IPS DF 4.7 (cell line): Measurements from ENCODE around the gene SNX10.
"Not testable (repeated sequence)": the region's sequence is repeated elsewhere in the genome, so short reads cannot be mapped to it uniquely, and the experiment has no call there.

ENCODE experiments used
- DNase-seq: peaks from one replicate; pipeline ENCODE4 v3.0.0-alpha.2; 2013; ENCODE audit warnings: low spot score; ENCODE audit errors: extremely low read depth

Gene SNX10

DNA sequence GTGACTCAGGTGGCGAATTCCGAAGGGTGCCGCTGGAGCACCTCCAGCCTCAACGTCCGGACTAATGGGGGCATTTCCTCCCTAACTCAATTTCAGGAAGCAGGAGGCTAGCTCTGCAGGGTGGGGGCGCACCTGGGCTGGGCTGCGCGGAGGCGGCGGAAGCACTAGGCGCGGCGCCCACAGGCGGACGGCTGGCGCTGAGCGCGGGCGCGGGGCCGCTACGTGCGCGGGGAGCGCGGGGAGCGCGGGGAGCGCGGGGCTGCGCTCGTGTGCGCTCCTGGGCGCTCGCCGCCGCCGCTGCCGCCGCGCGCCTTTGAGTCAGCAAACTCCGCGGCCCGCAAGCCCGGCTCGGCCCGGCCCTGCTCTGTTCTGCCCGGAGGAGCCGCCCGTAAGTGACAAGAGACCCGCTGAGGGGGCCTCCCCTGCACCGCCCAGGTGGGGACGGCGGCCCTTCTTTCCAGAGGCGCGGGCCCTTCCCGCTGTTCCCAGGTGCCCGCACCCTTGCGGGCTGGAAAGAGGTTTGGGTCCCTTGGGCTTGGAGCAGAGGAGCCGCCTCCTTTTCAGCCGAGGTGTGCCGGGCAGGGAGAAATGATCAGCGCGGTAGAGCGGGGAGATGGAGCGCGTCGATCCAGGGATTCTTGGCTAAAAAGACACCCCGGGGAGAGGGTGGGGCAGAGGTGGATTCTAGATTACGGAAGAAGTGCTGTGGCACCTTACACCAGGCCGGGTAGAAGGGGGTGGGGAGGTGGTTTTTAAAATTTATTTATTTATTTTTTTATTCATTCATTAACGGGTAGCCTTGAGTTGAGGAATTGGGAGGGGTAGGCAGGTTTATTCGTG lies at the start of gene SNX10:
Gene SNX10 (plus strand): TSS at position 164 of the 840 bp plus-strand sequence. CDS start 54,581 bp downstream, outside the sequence.
- DNase-seq = no peak

GRCh38 chr7:26245150-26245549 lies 46.5 kb upstream of the SNX10 start:
- DNase-seq = no peak

DNA sequence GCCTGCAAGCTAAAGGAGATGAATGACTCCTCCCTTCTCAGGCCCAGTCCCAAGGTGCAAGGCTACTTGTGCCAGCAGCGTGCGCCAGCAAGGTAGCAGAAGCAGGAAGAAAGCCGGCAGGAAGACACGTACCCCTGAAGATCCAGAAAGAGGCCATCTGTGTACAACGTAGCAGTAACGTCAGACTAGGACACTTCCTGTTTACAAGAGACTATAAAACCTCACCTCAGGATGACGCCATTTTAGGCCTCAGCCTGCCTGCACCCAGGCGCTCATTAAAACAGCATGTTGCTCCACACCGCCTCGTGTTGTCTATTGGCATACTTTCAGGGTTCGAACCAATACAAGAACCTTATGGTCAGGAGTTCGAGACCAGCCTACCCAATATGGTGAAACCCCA lies 41.4 kb upstream of the SNX10 start:
- no peak for DNase-seq

GRCh38 chr7:26261866-26262265 lies 29.8 kb upstream of the SNX10 start:
- not testable (repeated sequence) for DNase-seq

GRCh38 chr7:26265065-26265464 lies 26.6 kb upstream of the SNX10 start:
- no peak for DNase-seq

- DNase-seq = no peak
These were observed 26.1 kb upstream of the SNX10 start for GRCh38 chr7:26265499-26266075.

DNA sequence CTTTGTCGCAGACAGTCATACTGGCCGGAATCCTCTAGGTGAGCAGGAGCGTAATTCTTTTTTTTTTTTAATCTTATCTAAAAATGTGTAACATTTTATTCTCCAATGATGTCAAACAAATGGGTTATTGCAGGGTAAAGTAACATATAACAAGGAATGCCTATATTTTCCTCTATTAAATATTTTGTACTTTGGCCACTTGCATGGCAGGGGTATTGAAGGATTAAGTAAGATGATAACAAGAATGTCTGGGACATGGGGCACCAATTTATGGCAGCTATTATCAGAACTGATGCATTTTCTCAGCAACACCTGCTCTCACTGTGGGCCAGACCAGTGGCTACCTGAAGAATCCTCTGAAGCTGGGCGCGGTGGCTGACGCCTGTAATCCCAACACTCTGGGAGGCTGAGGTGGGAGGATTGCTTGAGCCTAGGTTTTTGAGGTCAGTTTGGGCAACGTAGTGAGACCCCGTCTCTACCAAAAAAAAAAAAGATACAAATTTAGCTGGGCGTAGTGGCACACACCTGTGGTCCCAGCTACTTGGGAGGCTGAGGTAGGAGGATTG lies 24.0 kb upstream of the SNX10 start:
- DNase-seq = no peak

- DNase-seq = no peak
These were observed 16.4 kb upstream of the SNX10 start for GRCh38 chr7:26275213-26275612.

GRCh38 chr7:26278770-26279169 lies 12.9 kb upstream of the SNX10 start:
- DNase-seq = no peak

- DNase-seq = no peak
These were observed 12.3 kb upstream of the SNX10 start for GRCh38 chr7:26279405-26279804.

- no peak for DNase-seq
These were observed 11.6 kb upstream of the SNX10 start for GRCh38 chr7:26280097-26280496.

GRCh38 chr7:26280723-26281122 lies 10.9 kb upstream of the SNX10 start:
- DNase-seq = no peak

GRCh38 chr7:26284477-26284876 lies 7.2 kb upstream of the SNX10 start:
- no peak for DNase-seq

DNA sequence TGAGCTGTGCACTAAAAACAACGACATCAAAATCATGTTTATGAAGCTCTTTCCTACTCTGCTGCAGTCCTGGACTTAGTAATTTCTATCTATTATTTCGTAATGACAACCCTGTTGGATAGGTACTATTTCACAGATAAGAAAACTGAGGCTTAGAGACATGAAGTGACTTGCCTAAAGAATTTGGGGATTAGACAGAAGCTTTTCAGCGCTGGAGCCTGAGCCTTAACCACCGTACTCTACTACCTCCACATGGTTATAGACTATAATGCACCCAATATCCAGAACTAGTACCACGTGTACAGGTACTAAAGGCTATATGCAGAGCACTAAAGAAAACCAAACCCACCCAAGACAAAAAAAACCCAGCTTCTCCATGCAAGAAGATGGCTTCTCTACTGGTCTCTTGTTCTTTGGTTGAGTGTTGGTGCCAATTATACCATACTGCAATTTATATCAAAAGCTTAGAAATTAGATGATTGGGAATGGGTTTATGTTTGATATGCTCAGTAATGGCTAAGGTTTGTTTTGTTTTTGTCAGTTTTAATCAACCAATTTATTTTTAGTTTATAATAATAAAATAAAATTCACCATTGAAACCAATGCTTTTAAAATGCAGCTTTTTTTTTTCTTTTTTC lies 6.5 kb upstream of the SNX10 start:
- DNase-seq = no peak

- DNase-seq = no peak
These were observed 5.5 kb upstream of the SNX10 start for GRCh38 chr7:26286157-26286556.

DNA sequence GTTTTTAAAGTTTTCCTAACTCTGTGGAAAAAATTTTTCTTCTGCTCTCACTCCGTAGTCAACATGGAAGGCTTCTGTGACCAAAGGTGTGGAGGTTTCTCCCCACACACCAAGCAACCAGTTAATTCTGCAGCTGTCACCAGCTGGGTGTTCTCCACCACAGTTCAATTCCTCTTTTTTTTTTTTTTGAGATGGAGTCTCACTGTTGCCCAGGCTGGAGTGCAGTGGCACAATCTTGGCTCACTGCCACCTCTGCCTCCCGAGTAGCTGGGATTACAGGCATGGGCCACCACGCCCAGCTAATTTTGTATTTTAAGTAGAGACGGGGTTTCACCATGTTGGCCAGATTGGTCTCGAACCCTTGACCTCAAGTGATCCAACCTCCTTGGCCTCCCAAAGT lies 3.5 kb upstream of the SNX10 start:
- DNase-seq = not testable (repeated sequence)

DNA sequence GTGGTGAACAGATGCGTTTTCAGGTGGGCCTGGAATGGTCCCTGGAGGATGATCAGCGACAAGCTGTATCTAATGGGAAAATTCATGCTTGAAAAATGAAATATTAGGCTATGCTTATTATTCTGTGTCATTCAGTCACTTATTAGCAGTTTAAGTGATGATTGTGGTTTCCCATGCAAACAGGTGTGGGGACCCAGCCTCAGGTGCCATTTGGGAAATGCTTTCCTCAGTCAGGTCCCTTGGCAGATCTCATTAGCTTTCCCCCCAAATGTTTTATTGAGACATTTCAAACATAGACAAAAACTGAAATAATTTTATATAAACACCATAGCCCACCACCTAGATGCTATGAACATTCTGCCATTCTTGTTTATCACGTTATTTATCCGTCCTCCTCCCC lies 411 bp upstream of the SNX10 start:
- no peak for DNase-seq

GRCh38 chr7:26292768-26293560 lies 1.3 kb downstream of the SNX10 start:
- no peak for DNase-seq

- DNase-seq = no peak
These were observed 2.1 kb downstream of the SNX10 start for GRCh38 chr7:26293569-26294308.

DNA sequence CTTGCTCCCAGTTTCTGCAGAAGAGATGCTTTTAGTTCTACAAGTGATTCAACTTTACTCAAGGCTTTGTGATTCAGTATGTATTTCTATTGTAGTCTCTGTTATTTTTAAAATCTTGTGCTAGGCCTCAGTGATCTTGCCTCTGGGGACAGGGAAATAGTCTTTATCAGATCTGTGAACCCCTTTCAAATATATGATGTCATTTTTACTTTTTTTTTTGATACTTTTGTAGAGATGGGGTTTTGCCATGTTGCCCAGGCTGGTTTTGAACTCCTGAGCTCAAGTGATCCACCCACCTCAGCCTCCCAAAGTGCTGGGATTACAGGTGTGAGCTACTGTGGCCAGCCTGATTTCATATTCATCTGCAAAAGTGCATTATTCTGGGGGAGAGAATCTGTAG lies 3.4 kb downstream of the SNX10 start:
- no peak for DNase-seq

- no peak for DNase-seq
These were observed 3.9 kb downstream of the SNX10 start for GRCh38 chr7:26295586-26295985.
